Fibroblast of the aortic adventitia (primary cell): ENCODE data around the gene OTUB1. TPM values are rescaled to one million over a fixed set of nuclear protein-coding genes. Genes with fewer than 3 reads are reported as not detected.

Experiments
- DNase-seq: peaks from one replicate; pipeline ENCODE4 v3.0.0-alpha.2; 2010; ENCODE audit warnings: low read depth
- H3K4me3 ChIP-seq: 2 replicates; pipeline ENCODE4 v1.5.1; 2011; ENCODE audit warnings: low read depth, mild to moderate bottlenecking, control low read depth, low read length, moderate library complexity
- total RNA-seq: library from RNA; depleted of rRNA; stranded (reverse); fragments of >200 nt; gene quantifications from 2 replicates; pipeline ENCODE4 v1.2.3, GENCODE V29; 2012; ENCODE audit warnings: low replicate concordance
- TF ChIP-seq, protein P1 (sequence below): IDR thresholded peaks from 2 replicates; pipeline ENCODE4 v1.5.1; 2011; ENCODE audit warnings: mild to moderate bottlenecking, low read length, control low read depth, inconsistent platforms; ENCODE audit not compliant: insufficient read depth

The OTUB1 gene, protein sequence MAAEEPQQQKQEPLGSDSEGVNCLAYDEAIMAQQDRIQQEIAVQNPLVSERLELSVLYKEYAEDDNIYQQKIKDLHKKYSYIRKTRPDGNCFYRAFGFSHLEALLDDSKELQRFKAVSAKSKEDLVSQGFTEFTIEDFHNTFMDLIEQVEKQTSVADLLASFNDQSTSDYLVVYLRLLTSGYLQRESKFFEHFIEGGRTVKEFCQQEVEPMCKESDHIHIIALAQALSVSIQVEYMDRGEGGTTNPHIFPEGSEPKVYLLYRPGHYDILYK
- total RNA-seq: 5.5 and 32.4 TPM in 2 replicates

DNA sequence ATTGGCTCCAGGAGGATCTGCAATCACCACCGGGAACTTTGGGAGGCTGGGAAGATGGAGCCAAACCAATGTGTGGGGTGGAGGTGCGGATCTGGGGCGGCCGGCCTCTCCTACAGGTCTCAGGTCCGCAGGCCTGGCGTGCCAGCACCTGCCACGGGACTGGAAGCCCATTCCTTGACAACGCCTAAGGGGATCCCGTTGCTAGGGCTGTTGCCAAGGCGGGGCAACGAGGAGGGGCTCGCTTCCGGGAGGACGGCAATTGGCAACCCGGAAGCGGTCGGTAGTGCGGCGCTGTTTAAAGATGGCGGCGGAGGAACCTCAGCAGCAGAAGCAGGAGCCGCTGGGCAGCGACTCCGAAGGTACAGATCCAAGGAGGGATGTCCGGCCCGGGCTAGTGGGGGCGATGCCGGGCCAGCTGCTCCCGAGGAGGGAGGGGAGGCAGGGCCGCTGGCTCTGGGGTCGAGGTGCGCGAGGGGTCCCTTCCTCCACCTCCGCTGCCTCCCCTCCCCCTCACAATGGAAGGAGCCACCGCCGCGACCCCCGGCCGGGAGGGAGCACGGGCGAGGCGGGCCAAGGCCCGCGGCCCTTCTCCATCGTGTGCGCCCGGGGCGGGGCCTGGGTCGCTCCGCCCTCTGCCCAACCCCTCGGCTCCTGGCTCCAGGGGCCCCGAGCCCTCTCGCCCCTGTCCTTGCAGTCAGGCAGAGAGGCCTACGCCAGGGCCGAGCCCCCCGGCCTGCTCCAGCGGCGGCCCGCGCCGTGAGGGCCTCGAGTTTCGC lies at the start of gene OTUB1:
Gene OTUB1, plus strand, starts transcription at position 283 of the 776 bp plus-strand sequence. Its CDS starts 19 bp downstream, at position 302.
- DNase-seq: peak; percentile 85
- peak within 1 kb of the TSS; percentile 91 for H3K4me3 ChIP-seq
- TF ChIP-seq, protein P1, sequence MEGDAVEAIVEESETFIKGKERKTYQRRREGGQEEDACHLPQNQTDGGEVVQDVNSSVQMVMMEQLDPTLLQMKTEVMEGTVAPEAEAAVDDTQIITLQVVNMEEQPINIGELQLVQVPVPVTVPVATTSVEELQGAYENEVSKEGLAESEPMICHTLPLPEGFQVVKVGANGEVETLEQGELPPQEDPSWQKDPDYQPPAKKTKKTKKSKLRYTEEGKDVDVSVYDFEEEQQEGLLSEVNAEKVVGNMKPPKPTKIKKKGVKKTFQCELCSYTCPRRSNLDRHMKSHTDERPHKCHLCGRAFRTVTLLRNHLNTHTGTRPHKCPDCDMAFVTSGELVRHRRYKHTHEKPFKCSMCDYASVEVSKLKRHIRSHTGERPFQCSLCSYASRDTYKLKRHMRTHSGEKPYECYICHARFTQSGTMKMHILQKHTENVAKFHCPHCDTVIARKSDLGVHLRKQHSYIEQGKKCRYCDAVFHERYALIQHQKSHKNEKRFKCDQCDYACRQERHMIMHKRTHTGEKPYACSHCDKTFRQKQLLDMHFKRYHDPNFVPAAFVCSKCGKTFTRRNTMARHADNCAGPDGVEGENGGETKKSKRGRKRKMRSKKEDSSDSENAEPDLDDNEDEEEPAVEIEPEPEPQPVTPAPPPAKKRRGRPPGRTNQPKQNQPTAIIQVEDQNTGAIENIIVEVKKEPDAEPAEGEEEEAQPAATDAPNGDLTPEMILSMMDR: no peak

DNA sequence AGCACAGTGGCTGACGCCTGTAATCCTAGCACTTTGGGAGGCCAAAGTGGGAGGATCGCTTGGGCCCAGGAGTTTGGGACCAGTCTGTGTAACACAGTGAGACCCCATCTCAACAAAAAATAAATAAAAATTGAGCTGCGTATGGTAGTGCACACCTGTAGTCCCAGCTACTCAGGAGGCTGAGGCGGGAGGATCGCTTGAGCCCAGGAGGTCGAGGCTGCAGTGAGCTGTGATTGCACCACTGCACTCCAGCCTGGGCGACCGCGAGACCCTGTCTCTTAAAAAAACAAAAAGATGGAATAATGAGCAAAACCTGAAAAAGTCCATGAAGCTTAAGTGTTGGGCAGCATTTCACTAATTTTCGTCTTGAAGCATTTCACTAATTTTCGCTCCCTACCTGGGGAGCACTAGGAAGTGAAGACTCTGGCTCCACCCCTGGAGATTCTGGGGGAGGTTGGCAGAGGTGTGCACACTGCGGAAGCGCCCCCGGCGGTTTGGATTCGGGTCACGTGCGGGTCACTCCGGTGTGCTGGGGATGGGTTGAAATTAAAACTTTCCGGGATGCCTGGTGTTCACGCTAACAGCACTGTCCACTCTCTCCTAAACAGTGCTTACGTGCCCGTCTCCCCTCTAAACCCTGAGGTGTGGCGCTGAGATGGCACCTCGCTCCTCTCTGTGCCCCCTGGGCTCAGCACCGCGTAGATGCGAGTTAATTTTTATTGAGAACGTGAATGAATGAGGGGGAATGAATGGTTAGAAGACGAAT lies 48.3 kb upstream of the OTUB1 start:
- no peak for DNase-seq
- TF ChIP-seq, protein P1: no peak
- H3K4me3 ChIP-seq: peak overlapping the region; percentile 95

DNA sequence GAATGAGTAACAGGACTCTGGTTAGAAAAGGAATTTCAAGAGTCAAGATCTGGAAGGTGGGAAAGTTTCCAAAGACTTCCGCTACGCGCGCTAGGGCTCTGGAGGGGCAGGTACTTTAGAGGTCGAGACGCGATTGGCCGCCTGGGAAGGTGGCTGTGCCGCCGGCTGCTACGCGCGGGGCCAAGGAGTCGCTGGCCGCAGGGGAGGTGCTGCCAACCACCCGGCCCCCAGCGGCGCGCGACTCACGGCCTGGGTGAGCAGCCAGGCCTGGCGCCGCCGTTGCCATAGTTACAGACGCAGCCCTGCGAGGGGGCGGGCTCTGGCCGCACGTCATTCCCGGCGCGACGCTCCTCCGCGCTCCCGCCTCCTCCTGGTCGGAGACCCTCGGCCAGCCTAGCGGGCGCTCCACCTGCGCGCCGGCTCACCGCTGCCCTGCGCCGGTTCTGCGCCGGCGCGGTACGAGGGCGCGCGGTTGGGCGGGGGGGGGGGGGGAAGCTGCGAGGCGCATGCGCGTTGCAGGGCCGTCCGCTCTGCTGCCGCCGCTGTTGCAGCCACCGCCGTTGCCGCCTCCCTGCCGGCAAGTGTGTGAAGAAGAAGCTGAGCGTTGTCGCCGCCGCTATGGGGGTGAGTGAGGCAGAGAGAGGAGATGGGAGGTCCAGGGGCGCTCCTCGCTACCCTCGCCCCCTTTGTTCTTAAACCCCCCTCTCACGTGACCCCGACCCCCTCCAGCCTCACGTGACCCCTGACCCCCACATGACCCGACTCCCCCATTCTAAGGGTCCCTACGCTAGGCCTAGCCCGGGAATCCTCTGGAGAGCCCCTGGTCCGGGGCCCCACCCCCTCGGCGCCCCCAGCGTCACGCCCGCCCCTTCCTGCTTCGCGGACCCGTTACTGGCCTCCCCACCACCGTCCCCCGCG lies 47.5 kb upstream of the OTUB1 start, which contains the start of gene NAA40:
Gene NAA40, plus strand, starts transcription at position 524 of the 918 bp plus-strand sequence. Its CDS starts 95 bp downstream, at position 619.
- TF ChIP-seq, protein P1: peak; percentile 13
- peak; percentile 90 for DNase-seq
- H3K4me3 ChIP-seq: peak within 1 kb of the TSS; percentile 95

DNA sequence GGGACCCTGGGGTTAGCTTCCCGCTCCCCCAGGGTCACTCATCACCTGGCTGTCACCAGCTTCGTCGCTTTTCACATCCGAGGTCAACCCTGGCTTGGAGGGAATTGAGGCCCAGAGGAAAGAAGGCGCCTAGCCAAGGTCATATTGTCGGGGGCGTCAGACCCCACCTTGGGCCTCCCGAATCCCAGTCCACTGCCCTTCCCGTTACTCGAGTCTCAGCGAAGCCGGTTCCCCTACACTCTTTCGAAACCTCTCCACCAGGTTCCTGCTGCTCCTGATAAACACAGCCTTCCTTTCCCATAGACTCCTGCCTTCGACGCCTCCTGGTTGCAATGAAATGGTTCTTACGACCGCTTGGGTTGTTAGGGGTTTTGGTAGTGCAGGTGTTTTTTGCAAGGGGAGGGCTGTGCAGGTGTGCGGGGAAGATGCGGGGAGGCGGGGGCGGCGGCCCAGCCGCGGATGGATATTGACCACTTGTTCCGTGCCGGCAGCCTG lies 46.8 kb upstream of the OTUB1 start:
- peak; percentile 39 for DNase-seq
- peak overlapping the region; percentile 95 for H3K4me3 ChIP-seq

DNA sequence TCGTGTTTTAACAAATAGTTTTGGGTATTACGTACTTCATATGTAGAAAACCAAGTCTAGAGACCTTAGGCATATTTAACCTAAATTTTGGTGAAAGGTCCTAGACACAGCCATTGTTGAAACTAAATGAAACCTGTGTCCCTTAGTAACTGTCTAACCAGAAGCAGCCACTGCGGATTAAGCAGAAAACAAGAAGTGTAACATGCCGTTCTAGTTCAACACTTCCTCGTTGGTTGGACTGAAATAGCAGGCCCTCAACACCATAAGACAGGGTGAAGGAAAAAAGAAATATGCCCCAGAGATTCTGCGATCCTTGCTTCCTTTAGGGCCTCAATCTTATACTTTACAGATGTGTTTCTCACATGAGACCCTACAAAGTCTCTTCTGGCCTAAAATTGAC lies 45.5 kb upstream of the OTUB1 start:
- TF ChIP-seq, protein P1: no peak
- H3K4me3 ChIP-seq: no peak overlapping the region
- DNase-seq: no peak

More for the DNA sequence above, 46.8 kb upstream of the OTUB1 start:
- TF ChIP-seq, protein P1: peak; percentile 15
